ENCODE measurements around the gene PLB1.
A peak's percentile ranks its signal among the peaks of the same experiment; 100 is the strongest.

PLB1 gene

DNA sequence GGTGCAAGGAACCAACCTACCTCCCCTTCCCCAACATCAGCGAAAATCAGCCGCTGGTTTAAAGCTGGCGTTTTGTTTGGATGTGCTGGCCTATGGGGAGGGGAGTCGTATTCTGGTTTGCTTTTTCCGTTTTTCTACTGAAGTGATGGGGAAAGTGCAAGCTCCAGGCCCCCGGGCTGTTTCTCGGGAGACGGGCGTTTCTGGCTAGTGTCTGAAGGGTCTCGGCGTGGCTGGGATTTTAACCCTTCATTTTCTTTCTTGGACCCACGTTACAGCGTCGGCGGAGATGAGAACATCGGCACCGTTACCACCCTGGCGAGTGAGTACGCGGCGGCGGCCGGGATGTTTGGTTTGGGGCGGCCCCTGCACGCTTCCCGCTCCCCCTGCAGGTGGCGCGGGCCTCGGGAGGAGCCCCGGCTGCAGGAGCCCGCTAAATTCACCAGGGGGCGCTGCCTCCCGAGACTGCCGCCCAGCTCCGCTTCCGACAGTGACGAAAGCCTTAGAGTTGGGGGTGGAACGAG is 70.7 kb downstream of the PLB1 start:
- TF ChIP-seq, protein P1, sequence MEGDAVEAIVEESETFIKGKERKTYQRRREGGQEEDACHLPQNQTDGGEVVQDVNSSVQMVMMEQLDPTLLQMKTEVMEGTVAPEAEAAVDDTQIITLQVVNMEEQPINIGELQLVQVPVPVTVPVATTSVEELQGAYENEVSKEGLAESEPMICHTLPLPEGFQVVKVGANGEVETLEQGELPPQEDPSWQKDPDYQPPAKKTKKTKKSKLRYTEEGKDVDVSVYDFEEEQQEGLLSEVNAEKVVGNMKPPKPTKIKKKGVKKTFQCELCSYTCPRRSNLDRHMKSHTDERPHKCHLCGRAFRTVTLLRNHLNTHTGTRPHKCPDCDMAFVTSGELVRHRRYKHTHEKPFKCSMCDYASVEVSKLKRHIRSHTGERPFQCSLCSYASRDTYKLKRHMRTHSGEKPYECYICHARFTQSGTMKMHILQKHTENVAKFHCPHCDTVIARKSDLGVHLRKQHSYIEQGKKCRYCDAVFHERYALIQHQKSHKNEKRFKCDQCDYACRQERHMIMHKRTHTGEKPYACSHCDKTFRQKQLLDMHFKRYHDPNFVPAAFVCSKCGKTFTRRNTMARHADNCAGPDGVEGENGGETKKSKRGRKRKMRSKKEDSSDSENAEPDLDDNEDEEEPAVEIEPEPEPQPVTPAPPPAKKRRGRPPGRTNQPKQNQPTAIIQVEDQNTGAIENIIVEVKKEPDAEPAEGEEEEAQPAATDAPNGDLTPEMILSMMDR (IDR thresholded peaks at IDR 0.05; ENCODE audit: low read length) = peak; percentile 97
- TF ChIP-seq EZH2 (optimal IDR thresholded peaks at IDR 0.05; ENCODE audit: low read depth, low read length) = no peak
- no peak for TF ChIP-seq EZH2phosphoT487 (IDR thresholded peaks at IDR 0.05; ENCODE audit: low read length)
- H2AFZ ChIP-seq (ENCODE audit: low read length) = peak overlapping the region; percentile 72
- DNase-seq = peak; percentile 81
- peak overlapping the region; percentile 78 for H3K4me2 ChIP-seq (ENCODE audit: low read depth, low read length)
- peak overlapping the region; percentile 75 for H3K4me3 ChIP-seq (ENCODE audit: low read length)
- no peaks in the 10 kb centered on the region for H3K79me2 ChIP-seq (ENCODE audit: low read length)
- no peaks in the 10 kb centered on the region for H4K20me1 ChIP-seq (ENCODE audit: insufficient read depth, low read length)
- H3K27ac ChIP-seq (ENCODE audit: low read length) = no peak overlapping the region
- H3F3A ChIP-seq (ENCODE audit: insufficient read depth, low read length) = no peaks in the 10 kb centered on the region
- peaks cover 5% of the 10 kb centered on the region; the same call in 1 of the 2 replicates for H3K4me1 ChIP-seq (ENCODE audit: low read length)
- no peaks in the 10 kb centered on the region for H3K9me3 ChIP-seq (replicated peaks; ENCODE audit: insufficient read depth, low read length)
- H3K27me3 ChIP-seq (replicated peaks; ENCODE audit: insufficient read depth, low read length) = no peaks in the 10 kb centered on the region
- H3K9me2 ChIP-seq (replicated peaks; ENCODE audit: insufficient read depth, low read length) = no peaks in the 10 kb centered on the region
- H3K9ac ChIP-seq (ENCODE audit: low read length) = peak overlapping the region; percentile 67; the same call in 1 of the 2 replicates
- no peaks in the 10 kb centered on the region for H3K36me3 ChIP-seq (replicated peaks; ENCODE audit: insufficient read depth, low read length)

DNA sequence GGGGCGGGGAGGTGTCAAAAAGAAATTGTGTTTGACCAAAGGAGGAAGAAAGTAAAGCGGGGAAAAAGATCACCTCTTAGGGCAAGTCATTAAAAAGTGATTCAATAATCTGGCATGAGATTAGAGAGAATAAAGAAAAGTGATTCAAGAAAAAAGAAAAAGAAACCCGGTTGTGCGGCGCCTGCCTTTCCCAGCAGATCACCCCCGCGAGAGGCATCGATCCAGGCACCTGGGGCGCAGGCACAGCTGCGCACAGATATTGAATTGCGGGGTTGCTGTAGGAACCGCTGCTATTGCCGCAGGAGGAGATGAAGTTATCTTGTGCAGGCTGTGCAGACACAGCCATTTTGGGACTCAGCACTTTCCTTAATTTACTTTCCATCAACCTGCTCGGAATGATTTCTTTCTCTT is 71.2 kb downstream of the PLB1 start:
- no peaks in the 10 kb centered on the region for H3K27me3 ChIP-seq (replicated peaks; ENCODE audit: insufficient read depth, low read length)
- H3K9me3 ChIP-seq (replicated peaks; ENCODE audit: insufficient read depth, low read length) = no peaks in the 10 kb centered on the region
- no peaks in the 10 kb centered on the region for H3F3A ChIP-seq (ENCODE audit: insufficient read depth, low read length)
- peak overlapping the region; percentile 75 for H3K4me3 ChIP-seq (ENCODE audit: low read length)
- H4K20me1 ChIP-seq (ENCODE audit: insufficient read depth, low read length) = no peaks in the 10 kb centered on the region
- H3K9ac ChIP-seq (ENCODE audit: low read length) = peak overlapping the region; percentile 67; the same call in 1 of the 2 replicates
- H3K79me2 ChIP-seq (ENCODE audit: low read length) = no peaks in the 10 kb centered on the region
- peak overlapping the region; percentile 78; the same call in 1 of the 2 replicates for H3K4me2 ChIP-seq (ENCODE audit: low read depth, low read length)
- H2AFZ ChIP-seq (ENCODE audit: low read length) = peak overlapping the region; percentile 97
- peak overlapping the region; percentile 35; the same call in 1 of the 2 replicates for H3K27ac ChIP-seq (ENCODE audit: low read length)
- peak; percentile 38 for DNase-seq
- no peaks in the 10 kb centered on the region for H3K9me2 ChIP-seq (replicated peaks; ENCODE audit: insufficient read depth, low read length)
- peaks cover 5% of the 10 kb centered on the region; the same call in 1 of the 2 replicates for H3K4me1 ChIP-seq (ENCODE audit: low read length)
- no peak for TF ChIP-seq EZH2 (optimal IDR thresholded peaks at IDR 0.05; ENCODE audit: low read depth, low read length)
- TF ChIP-seq, protein P1 (IDR thresholded peaks at IDR 0.05; ENCODE audit: low read length) = no peak
- TF ChIP-seq EZH2phosphoT487 (IDR thresholded peaks at IDR 0.05; ENCODE audit: low read length) = no peak
- H3K36me3 ChIP-seq (replicated peaks; ENCODE audit: insufficient read depth, low read length) = no peaks in the 10 kb centered on the region

DNA sequence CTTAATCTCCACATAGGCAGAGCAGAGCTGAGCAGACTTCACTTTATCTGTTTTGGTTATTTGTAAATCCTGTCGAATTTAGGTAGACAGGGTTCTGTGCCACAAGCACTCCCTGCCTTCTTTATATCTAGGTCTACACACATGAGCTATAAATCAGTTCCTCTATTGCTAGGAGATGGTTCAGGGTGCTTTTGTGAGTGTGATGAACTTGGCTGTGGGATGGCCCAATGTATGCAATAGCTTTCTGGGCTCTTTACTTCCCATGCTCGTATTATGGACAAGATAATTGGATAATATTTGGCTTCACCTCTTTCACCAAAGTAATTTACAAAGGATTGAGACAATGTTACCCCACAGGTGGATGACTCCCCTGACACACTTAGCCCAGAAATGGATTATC is 72.2 kb downstream of the PLB1 start:
- Histone ChIP-seq H3K4me1 (ENCODE audit: low read length) (peaks cover 5% of the 10 kb centered on the region; the same call in 1 of the 2 replicates), H3K27ac (ENCODE audit: low read length) (no peak overlapping the region), H3K27me3 (replicated peaks; ENCODE audit: insufficient read depth, low read length) (no peaks in the 10 kb centered on the region), H3K36me3 (replicated peaks; ENCODE audit: insufficient read depth, low read length) (no peaks in the 10 kb centered on the region), H3K9me3 (replicated peaks; ENCODE audit: insufficient read depth, low read length) (no peaks in the 10 kb centered on the region), H3F3A (ENCODE audit: insufficient read depth, low read length) (no peaks in the 10 kb centered on the region), H2AFZ (ENCODE audit: low read length) (no peak overlapping the region), H4K20me1 (ENCODE audit: insufficient read depth, low read length) (no peaks in the 10 kb centered on the region), H3K9ac (ENCODE audit: low read length) (no peak overlapping the region), H3K79me2 (ENCODE audit: low read length) (no peaks in the 10 kb centered on the region), H3K4me3 (ENCODE audit: low read length) (no peak overlapping the region), H3K4me2 (ENCODE audit: low read depth, low read length) (no peak overlapping the region), H3K9me2 (replicated peaks; ENCODE audit: insufficient read depth, low read length) (no peaks in the 10 kb centered on the region)
- TF ChIP-seq EZH2phosphoT487 (IDR thresholded peaks at IDR 0.05; ENCODE audit: low read length) (no peak), EZH2 (optimal IDR thresholded peaks at IDR 0.05; ENCODE audit: low read depth, low read length) (no peak)
- TF ChIP-seq, protein P1 (IDR thresholded peaks at IDR 0.05; ENCODE audit: low read length) = no peak
- DNase-seq = no peak

All from MM.1S (cell line).